HG02981 (cell line): ENCODE results near the gene ZG16B.

Source experiments
- ATAC-seq: cut with Tn5 transposase; IDR thresholded peaks from one replicate; pipeline ENCODE4 v1.9.1; 2021; ENCODE audit warnings: mild to moderate bottlenecking, moderate library complexity; ENCODE audit not compliant: unreplicated experiment

The ZG16B gene

GRCh38 chr16:2804728-2805127 lies 25.4 kb upstream of the ZG16B start:
- ATAC-seq = no peak

- no peak for ATAC-seq
Measured at GRCh38 chr16:2806286-2806685, 23.8 kb upstream of the ZG16B start.

- no peak for ATAC-seq
Measured at GRCh38 chr16:2808181-2808580, 21.9 kb upstream of the ZG16B start.

GRCh38 chr16:2809149-2809760 lies 20.8 kb upstream of the ZG16B start:
- ATAC-seq = no peak

- ATAC-seq = no peak
Measured at GRCh38 chr16:2810651-2811050, 19.5 kb upstream of the ZG16B start.

- ATAC-seq = no peak
Measured at GRCh38 chr16:2811703-2812471, 18.2 kb upstream of the ZG16B start.

- ATAC-seq = no peak
Measured at GRCh38 chr16:2813771-2814221, 16.3 kb upstream of the ZG16B start.

GRCh38 chr16:2814551-2815298 lies 15.4 kb upstream of the ZG16B start:
- ATAC-seq = no peak

- ATAC-seq = no peak
Measured at GRCh38 chr16:2815299-2815771, 14.8 kb upstream of the ZG16B start.

GRCh38 chr16:2816751-2817339 lies 13.3 kb upstream of the ZG16B start, which contains the start of gene PRSS21:
Gene PRSS21, plus strand, starts transcription at chr16:2817237. Its CDS starts 32 bp downstream, at chr16:2817269.
- ATAC-seq = no peak

- ATAC-seq = no peak
Measured at GRCh38 chr16:2817340-2818271, 12.5 kb upstream of the ZG16B start.

- ATAC-seq = no peak
Measured at GRCh38 chr16:2818272-2818876, 11.7 kb upstream of the ZG16B start.

GRCh38 chr16:2819179-2819938 lies 10.7 kb upstream of the ZG16B start:
- no peak for ATAC-seq

- ATAC-seq = no peak
Measured at GRCh38 chr16:2819939-2820835, 9.9 kb upstream of the ZG16B start.

GRCh38 chr16:2820836-2821486 lies 9.1 kb upstream of the ZG16B start:
- ATAC-seq = no peak

- ATAC-seq = no peak
Measured at GRCh38 chr16:2821487-2822157, 8.5 kb upstream of the ZG16B start.

GRCh38 chr16:2822158-2822495 lies 8.0 kb upstream of the ZG16B start:
- ATAC-seq = no peak
